K562 (cell line): ENCODE measurements around the gene PLAAT5. TPM values are rescaled to one million over a fixed set of nuclear protein-coding genes. Genes with fewer than 3 reads are reported as not detected.
"Not testable (repeated sequence)": the region's sequence is repeated elsewhere in the genome, so short reads cannot be mapped to it uniquely, and the experiment has no call there.

ENCODE experiments used
- ATAC-seq: fragments of 200-7000 bp; cut with Tn5 transposase; 3 replicates; pipeline ENCODE4 v1.9.1; 2020; ENCODE audit warnings: moderate library complexity
- BruUV-seq: library from RNA; stranded (reverse); fragments of 400-500 nt; replicated peaks from 2 replicates; lab custom pipeline; 2021; lab: Mats Ljungman, UMichigan
- CTCF ChIA-PET: fragments of 300-600 bp; formaldehyde crosslinking; extraction: SDS; loops from one replicate; lab custom pipeline; 2021; ENCODE audit warnings: low intra/inter-chr PET ratio; lab: Yijun Ruan, JAX
- POLR2A ChIA-PET: fragments of 300-600, 350-650 bp; sonication (Branson Sonifier 250); formaldehyde crosslinking; extraction: SDS; loops from one replicate; lab custom pipeline; 2021; ENCODE audit warnings: antibody characterized with exemption, inconsistent platforms; lab: Yijun Ruan, JAX
- DNase-seq, 4 experiments: peaks; one replicate each; pipeline versions ENCODE4 v3.0.0 to v3.0.0-alpha.2; 2011 to 2018; ENCODE audit warnings: low spot score in 3 of 4, mixed read lengths in 3 of 4; ENCODE audit errors: extremely low read depth in 1 of 4
- FAIRE-seq: peaks from 2 replicates; lab custom pipeline; 2011; peaks lifted over from hg19 to GRCh38; lab: Jason Lieb, UNC
- H2AFZ ChIP-seq: 2 replicates; pipeline ENCODE4 v1.6.0; 2011; ENCODE audit warnings: low read depth, low read length, control low read depth, inconsistent platforms
- H3K27ac ChIP-seq: fragments of 200-600 bp; 3 replicates; pipeline ENCODE4 v1.8.0; 2011; ENCODE audit warnings: low read depth, mild to moderate bottlenecking, control low read depth, inconsistent platforms, low read length, moderate library complexity, mixed read lengths; ENCODE audit errors: extremely low read depth
- H3K27me3 ChIP-seq, 2 experiments: fragments of 300-600 bp in 1 of 2; 2 replicates in 1 of 2; 3 replicates in 1 of 2; pipeline versions ENCODE4 v1.6.0 to v1.8.0; 2011; ENCODE audit warnings: inconsistent platforms in 2 of 2, low read length in 2 of 2, mild to moderate bottlenecking in 1 of 2, mixed read lengths in 1 of 2, moderate library complexity in 1 of 2; ENCODE audit not compliant: control insufficient read depth in 2 of 2, insufficient read depth in 2 of 2
- H3K36me3 ChIP-seq: fragments of 300-600 bp; 3 replicates; pipeline ENCODE4 v1.8.0; 2011; ENCODE audit warnings: mild to moderate bottlenecking, low read length, inconsistent platforms; ENCODE audit not compliant: control insufficient read depth, insufficient read depth
- H3K4me1 ChIP-seq, 2 experiments: fragments of 200-600 bp in 1 of 2; replicated peaks in 1 of 2; 2 replicates in 1 of 2; 3 replicates in 1 of 2; pipeline versions ENCODE4 v1.5.1 to v1.8.0; 2011; ENCODE audit warnings: inconsistent platforms in 2 of 2, low read length in 2 of 2, mild to moderate bottlenecking in 1 of 2, mixed read lengths in 1 of 2, moderate library complexity in 1 of 2; ENCODE audit not compliant: control insufficient read depth in 2 of 2, insufficient read depth in 2 of 2
- H3K4me2 ChIP-seq: 2 replicates; pipeline ENCODE4 v1.6.1; 2011; ENCODE audit warnings: low read length, control low read depth, inconsistent platforms, mixed read lengths; ENCODE audit not compliant: insufficient read depth
- H3K4me3 ChIP-seq: fragments of 200-600 bp; sonication (generic), shearing (Covaris generic); 2 replicates; pipeline ENCODE4 v1.5.1; 2016; ENCODE audit warnings: control low read depth, inconsistent platforms
- H3K79me2 ChIP-seq: fragments of 200-600 bp; 3 replicates; pipeline ENCODE4 v1.8.0; 2011; ENCODE audit warnings: low read length, inconsistent platforms; ENCODE audit not compliant: control insufficient read depth, insufficient read depth
- H3K9ac ChIP-seq, 2 experiments: 2 replicates each; pipeline versions ENCODE4 v1.6.0 to v1.6.1; 2011; ENCODE audit warnings: low read depth in 2 of 2, low read length in 2 of 2, control low read depth in 1 of 2, inconsistent platforms in 1 of 2, mild to moderate bottlenecking in 1 of 2, mixed read lengths in 1 of 2; ENCODE audit not compliant: insufficient read depth in 1 of 2
- H3K9me1 ChIP-seq: one replicate; pipeline ENCODE4 v1.6.0; 2011; ENCODE audit warnings: inconsistent platforms, mild to moderate bottlenecking, low read length, moderate library complexity; ENCODE audit not compliant: control insufficient read depth, insufficient read depth
- H3K9me3 ChIP-seq: replicated peaks from 2 replicates; pipeline ENCODE4 v1.5.1; 2011; ENCODE audit warnings: low read depth, low read length, inconsistent platforms; ENCODE audit not compliant: control insufficient read depth, insufficient read depth
- H4K20me1 ChIP-seq: replicated peaks from 2 replicates; pipeline ENCODE4 v1.6.1; 2011; ENCODE audit warnings: low read length, inconsistent platforms, mixed read lengths; ENCODE audit not compliant: control insufficient read depth, insufficient read depth
- CTCF ChIP-seq, 3 experiments: IDR thresholded peaks in 2 of 3; conservative IDR thresholded peaks in 1 of 3; 2 replicates each; pipeline ENCODE4 v1.5.1; 2011 to 2012; ENCODE audit warnings: low read length in 3 of 3, mild to moderate bottlenecking in 3 of 3, control low read depth in 2 of 3, improper control_type of control experiment in 1 of 3, inconsistent platforms in 1 of 3, low read depth in 1 of 3, mixed read lengths in 1 of 3, moderate library complexity in 1 of 3; ENCODE audit not compliant: insufficient read depth in 2 of 3
- MLLT1 ChIP-seq, 2 experiments: fragments of 450-650 bp; IDR thresholded peaks; 2 replicates each; pipeline ENCODE4 v1.6.1; 2016
- ZNF766 ChIP-seq: fragments of 200-800 bp; sonication (Bioruptor generic); conservative IDR thresholded peaks from 2 replicates; pipeline ENCODE4 v1.6.1; 2016; ENCODE audit warnings: missing genetic modification characterization, missing compliant biosample characterization
- WGBS: fragments of 100-300 bp; shearing (Covaris generic); methylation state at CpG from one replicate; pipeline ENCODE4 v1.1.6; 2016; ENCODE audit warnings: low coverage, mixed read lengths; ENCODE audit not compliant: insufficient coverage; ENCODE audit errors: missing lambda C conversion rate; 5-methylcytosine and 5-hydroxymethylcytosine counted together
- in situ Hi-C: fragments of 300-500 bp; cut with MboI; formaldehyde crosslinking; loops from 4 replicates; pipeline ENCODE4 v1.15.0; 2018; ENCODE audit warnings: inconsistent platforms, mixed read lengths
- intact Hi-C: fragments of 100-400 bp; cut with micrococcal nuclease; formaldehyde crosslinking; loops from 2 replicates; pipeline ENCODE4 v1.14.2; 2022
- polyA plus RNA-seq, 8 experiments: library from polyadenylated mRNA; depleted of rRNA in 4 of 8; stranded (reverse) in 5 of 8; unstranded in 3 of 8; fragments of >200 nt; fragmentation: Nextera tagmentation in 2 of 8; fragmentation: Illumina TruSeq in 1 of 8; extraction: Ambion mirVana in 2 of 8; extraction: Trizol in 1 of 8; gene quantifications; 2 replicates each; pipeline versions ENCODE4 v1.2.1 to v1.2.3, GENCODE V29; 2011 to 2014; ENCODE audit warnings: inconsistent platforms in 1 of 8, missing spikeins in 1 of 8
- total RNA-seq, 7 experiments: library from RNA; depleted of rRNA in 6 of 7; stranded (reverse); fragments of >200 nt in 6 of 7; fragmentation: Illumina TruSeq in 2 of 7; extraction: Trizol in 2 of 7; gene quantifications; 2 replicates each; pipeline versions ENCODE4 v1.2.1 to v1.2.3, GENCODE V29; 2011 to 2021; ENCODE audit warnings: low replicate concordance in 1 of 7

PLAAT5 gene
- total and polyA plus RNA-seq, 9 of the 15 experiments (the other 6 are each of a cell fraction or from before 2014, with no cell fraction given): not detected

GRCh38 chr11:63430731-63431130 is 60.2 kb downstream of the PLAAT5 start:
- in situ Hi-C loops, BruUV-seq, H3K9me3 ChIP-seq, H3K27me3 ChIP-seq, H3K79me2 ChIP-seq, H4K20me1 ChIP-seq, intact Hi-C loops, FAIRE-seq, ATAC-seq, H3K36me3 ChIP-seq, H3K4me1 ChIP-seq, DNase-seq, POLR2A ChIA-PET, CTCF ChIA-PET, H3K9me1 ChIP-seq, H3K4me3 ChIP-seq, H3K4me2 ChIP-seq, H3K9ac ChIP-seq, H2AFZ ChIP-seq, H3K27ac ChIP-seq: not testable (repeated sequence)
- 0% methylated on average over 2 of the region's 2 CpGs for WGBS
- 0 out of 2 replicates have a peak, but pooled peaks have one; percentile 42 for TF ChIP-seq ZNF766 (CRISPR knock-in tag)

- in situ Hi-C loops: no loop called here
- intact Hi-C loops: no loop called here
- no peak overlapping the region for H3K4me3 ChIP-seq
- FAIRE-seq (no peak), ATAC-seq (no peak), DNase-seq (no peak)
- H3K27me3 ChIP-seq: no peaks in the 10 kb centered on the region
- no peak for TF ChIP-seq MLLT1 (IDR thresholded peaks at IDR 0.05)
- TF ChIP-seq CTCF (IDR thresholded peaks at IDR 0.05 in 2 of 3, conservative IDR thresholded peaks at IDR 0.05 in 1 of 3; ENCODE audit: insufficient read depth in 2 of 3, low read depth in 1 of 3, low read length in 3 of 3): 0 out of 6 replicates have a peak, but pooled peaks of 1 of the 3 experiments have one; percentile 16
- WGBS: 0% methylated on average over 2 of the region's 2 CpGs
- no peaks in the 10 kb centered on the region for H3K4me1 ChIP-seq
- CTCF ChIA-PET: no interaction called here
- no peaks in the 10 kb centered on the region for H3K9me3 ChIP-seq
- no peaks in the 10 kb centered on the region for H3K36me3 ChIP-seq
- H3K9ac ChIP-seq: no peak overlapping the region
- no peaks in the 10 kb centered on the region for H4K20me1 ChIP-seq
- no TSS peak for BruUV-seq
- H3K9me1 ChIP-seq: no peaks in the 10 kb centered on the region
- no peak overlapping the region for H3K27ac ChIP-seq
- H3K4me2 ChIP-seq: no peak overlapping the region
- H2AFZ ChIP-seq: no peak overlapping the region
- POLR2A ChIA-PET: no interaction called here
- H3K79me2 ChIP-seq: no peaks in the 10 kb centered on the region
Observed at GRCh38 chr11:63427971-63428508, 62.9 kb downstream of the PLAAT5 start.
